K562 (cell line): ENCODE results near the gene HMBS. TPM values are rescaled to one million over a fixed set of nuclear protein-coding genes. Genes with fewer than 3 reads are reported as not detected.

ENCODE experiments used
- ATAC-seq: fragments of 200-7000 bp; cut with Tn5 transposase; 3 replicates; pipeline ENCODE4 v1.9.1; 2020; ENCODE audit warnings: moderate library complexity
- BruUV-seq: library from RNA; stranded (reverse); fragments of 400-500 nt; replicated peaks from 2 replicates; lab custom pipeline; 2021; lab: Mats Ljungman, UMichigan
- CTCF ChIA-PET: fragments of 300-600 bp; formaldehyde crosslinking; extraction: SDS; loops from one replicate; lab custom pipeline; 2021; ENCODE audit warnings: low intra/inter-chr PET ratio; lab: Yijun Ruan, JAX
- POLR2A ChIA-PET: fragments of 300-600, 350-650 bp; sonication (Branson Sonifier 250); formaldehyde crosslinking; extraction: SDS; loops from one replicate; lab custom pipeline; 2021; ENCODE audit warnings: antibody characterized with exemption, inconsistent platforms; lab: Yijun Ruan, JAX
- DNase-seq, 4 experiments: peaks; one replicate each; pipeline versions ENCODE4 v3.0.0 to v3.0.0-alpha.2; 2011 to 2018; ENCODE audit warnings: low spot score in 3 of 4, mixed read lengths in 3 of 4; ENCODE audit errors: extremely low read depth in 1 of 4
- FAIRE-seq: peaks from 2 replicates; lab custom pipeline; 2011; peaks lifted over from hg19 to GRCh38; lab: Jason Lieb, UNC
- H2AFZ ChIP-seq: 2 replicates; pipeline ENCODE4 v1.6.0; 2011; ENCODE audit warnings: low read depth, low read length, control low read depth, inconsistent platforms
- H3K27ac ChIP-seq: fragments of 200-600 bp; 3 replicates; pipeline ENCODE4 v1.8.0; 2011; ENCODE audit warnings: low read depth, mild to moderate bottlenecking, control low read depth, inconsistent platforms, low read length, moderate library complexity, mixed read lengths; ENCODE audit errors: extremely low read depth
- H3K27me3 ChIP-seq, 2 experiments: fragments of 300-600 bp in 1 of 2; 2 replicates in 1 of 2; 3 replicates in 1 of 2; pipeline versions ENCODE4 v1.6.0 to v1.8.0; 2011; ENCODE audit warnings: inconsistent platforms in 2 of 2, low read length in 2 of 2, mild to moderate bottlenecking in 1 of 2, mixed read lengths in 1 of 2, moderate library complexity in 1 of 2; ENCODE audit not compliant: control insufficient read depth in 2 of 2, insufficient read depth in 2 of 2
- H3K36me3 ChIP-seq: fragments of 300-600 bp; 3 replicates; pipeline ENCODE4 v1.8.0; 2011; ENCODE audit warnings: mild to moderate bottlenecking, low read length, inconsistent platforms; ENCODE audit not compliant: control insufficient read depth, insufficient read depth
- H3K4me1 ChIP-seq, 2 experiments: fragments of 200-600 bp in 1 of 2; replicated peaks in 1 of 2; 2 replicates in 1 of 2; 3 replicates in 1 of 2; pipeline versions ENCODE4 v1.5.1 to v1.8.0; 2011; ENCODE audit warnings: inconsistent platforms in 2 of 2, low read length in 2 of 2, mild to moderate bottlenecking in 1 of 2, mixed read lengths in 1 of 2, moderate library complexity in 1 of 2; ENCODE audit not compliant: control insufficient read depth in 2 of 2, insufficient read depth in 2 of 2
- H3K4me2 ChIP-seq: 2 replicates; pipeline ENCODE4 v1.6.1; 2011; ENCODE audit warnings: low read length, control low read depth, inconsistent platforms, mixed read lengths; ENCODE audit not compliant: insufficient read depth
- H3K4me3 ChIP-seq: fragments of 200-600 bp; sonication (generic), shearing (Covaris generic); 2 replicates; pipeline ENCODE4 v1.5.1; 2016; ENCODE audit warnings: control low read depth, inconsistent platforms
- H3K79me2 ChIP-seq: fragments of 200-600 bp; 3 replicates; pipeline ENCODE4 v1.8.0; 2011; ENCODE audit warnings: low read length, inconsistent platforms; ENCODE audit not compliant: control insufficient read depth, insufficient read depth
- H3K9ac ChIP-seq, 2 experiments: 2 replicates each; pipeline versions ENCODE4 v1.6.0 to v1.6.1; 2011; ENCODE audit warnings: low read depth in 2 of 2, low read length in 2 of 2, control low read depth in 1 of 2, inconsistent platforms in 1 of 2, mild to moderate bottlenecking in 1 of 2, mixed read lengths in 1 of 2; ENCODE audit not compliant: insufficient read depth in 1 of 2
- H3K9me1 ChIP-seq: one replicate; pipeline ENCODE4 v1.6.0; 2011; ENCODE audit warnings: inconsistent platforms, mild to moderate bottlenecking, low read length, moderate library complexity; ENCODE audit not compliant: control insufficient read depth, insufficient read depth
- H3K9me3 ChIP-seq: replicated peaks from 2 replicates; pipeline ENCODE4 v1.5.1; 2011; ENCODE audit warnings: low read depth, low read length, inconsistent platforms; ENCODE audit not compliant: control insufficient read depth, insufficient read depth
- H4K20me1 ChIP-seq: replicated peaks from 2 replicates; pipeline ENCODE4 v1.6.1; 2011; ENCODE audit warnings: low read length, inconsistent platforms, mixed read lengths; ENCODE audit not compliant: control insufficient read depth, insufficient read depth
- ATF7 ChIP-seq: fragments of 450-650 bp; IDR thresholded peaks from 2 replicates; pipeline ENCODE4 v1.7.1; 2014; ENCODE audit warnings: mild to moderate bottlenecking, moderate library complexity
- CREB3L1 ChIP-seq: fragments of 450-650 bp; IDR thresholded peaks from 2 replicates; pipeline ENCODE4 v1.6.1; 2014; ENCODE audit warnings: low read depth, mild to moderate bottlenecking, moderate library complexity, borderline replicate concordance
- E2F6 ChIP-seq, 2 experiments: IDR thresholded peaks; 2 replicates each; pipeline ENCODE4 v1.6.1; 2011; ENCODE audit warnings: borderline replicate concordance in 1 of 2, control low read depth in 1 of 2, low read depth in 1 of 2, low read length in 1 of 2, mild to moderate bottlenecking in 1 of 2, mixed read lengths in 1 of 2, moderate library complexity in 1 of 2; ENCODE audit not compliant: insufficient read depth in 1 of 2, insufficient read length in 1 of 2, poor library complexity in 1 of 2, severe bottlenecking in 1 of 2; ENCODE audit errors: extremely low read depth in 1 of 2
- HMGXB4 ChIP-seq: sonication (generic); formaldehyde crosslinking; IDR thresholded peaks from 2 replicates; pipeline ENCODE4 v1.8.1; 2023; ENCODE audit warnings: mild to moderate bottlenecking, missing genetic modification reagents
- IRF1 ChIP-seq: sonication (generic); formaldehyde crosslinking; IDR thresholded peaks from 2 replicates; pipeline ENCODE4 v1.8.0; 2022; ENCODE audit warnings: missing genetic modification reagents, mild to moderate bottlenecking, borderline replicate concordance
- KLF6 ChIP-seq: fragments of 250-450 bp; sonication (Bioruptor Pico); IDR thresholded peaks from 2 replicates; pipeline ENCODE4 v1.4.0; 2020; ENCODE audit warnings: mild to moderate bottlenecking, moderate library complexity, borderline replicate concordance
- WGBS: fragments of 100-300 bp; shearing (Covaris generic); methylation state at CpG from one replicate; pipeline ENCODE4 v1.1.6; 2016; ENCODE audit warnings: low coverage, mixed read lengths; ENCODE audit not compliant: insufficient coverage; ENCODE audit errors: missing lambda C conversion rate; 5-methylcytosine and 5-hydroxymethylcytosine counted together
- in situ Hi-C: fragments of 300-500 bp; cut with MboI; formaldehyde crosslinking; loops from 4 replicates; pipeline ENCODE4 v1.15.0; 2018; ENCODE audit warnings: inconsistent platforms, mixed read lengths
- intact Hi-C: fragments of 100-400 bp; cut with micrococcal nuclease; formaldehyde crosslinking; loops from 2 replicates; pipeline ENCODE4 v1.14.2; 2022
- polyA plus RNA-seq, 8 experiments: library from polyadenylated mRNA; depleted of rRNA in 4 of 8; stranded (reverse) in 5 of 8; unstranded in 3 of 8; fragments of >200 nt; fragmentation: Nextera tagmentation in 2 of 8; fragmentation: Illumina TruSeq in 1 of 8; extraction: Ambion mirVana in 2 of 8; extraction: Trizol in 1 of 8; gene quantifications; 2 replicates each; pipeline versions ENCODE4 v1.2.1 to v1.2.3, GENCODE V29; 2011 to 2014; ENCODE audit warnings: inconsistent platforms in 1 of 8, missing spikeins in 1 of 8
- total RNA-seq, 7 experiments: library from RNA; depleted of rRNA in 6 of 7; stranded (reverse); fragments of >200 nt in 6 of 7; fragmentation: Illumina TruSeq in 2 of 7; extraction: Trizol in 2 of 7; gene quantifications; 2 replicates each; pipeline versions ENCODE4 v1.2.1 to v1.2.3, GENCODE V29; 2011 to 2021; ENCODE audit warnings: low replicate concordance in 1 of 7
- TF ChIP-seq, protein P1 (sequence below): fragments of 450-650 bp; formaldehyde crosslinking; IDR thresholded peaks from 2 replicates; pipeline ENCODE4 v1.4.0; 2020; ENCODE audit warnings: mild to moderate bottlenecking, moderate library complexity
- TF ChIP-seq, protein P2 (sequence below): fragments of 250-450 bp; sonication (Bioruptor Pico); IDR thresholded peaks from 2 replicates; pipeline ENCODE4 v1.9.0; 2021; ENCODE audit warnings: mild to moderate bottlenecking, inconsistent platforms

Gene HMBS
- total and polyA plus RNA-seq, 9 of the 15 experiments (the other 6 are each of a cell fraction or from before 2014, with no cell fraction given): 56.9 to 385 (median 286) TPM

GRCh38 chr11:119095066-119095880 is 10.6 kb downstream of the HMBS start:
- Histone ChIP-seq H2AFZ (peak overlapping the region; percentile 35), H3K4me2 (peak overlapping the region; percentile 98), H3K9me1 (no peaks in the 10 kb centered on the region), H3K9me3 (no peaks in the 10 kb centered on the region), H3K27ac (peak overlapping the region; percentile 95), H4K20me1 (peaks cover 25% of the 10 kb centered on the region), H3K36me3 (peaks cover 78% of the 10 kb centered on the region), H3K4me3 (peak overlapping the region; percentile 94), H3K9ac (peak overlapping the region; percentile 94 to 99), H3K79me2 (peaks cover 59% of the 10 kb centered on the region), H3K4me1 (peaks cover 24 to 28% of the 10 kb centered on the region in 2 experiments; a peak in 4 of 5 replicates), H3K27me3 (no peaks in the 10 kb centered on the region; a peak in 1 of 5 replicates)
- no TSS peak for BruUV-seq
- in situ Hi-C loops: no loop called here
- CTCF ChIA-PET: interaction anchor here (0.6 to 1.3 kb wide), 3 partner anchors 17 to 184 kb away, joined by 3 to 6 read pairs (median 5); no protein-coding TSS in a partner anchor
- 2% methylated on average over 73 of the region's 79 CpGs for WGBS
- intact Hi-C loops: loop anchor here (1.0 to 2.0 kb wide), 3 partner anchors 28 to 166 kb away; partner anchors contain the start of genes HYOU1 and VPS11
- FAIRE-seq (peak; percentile 97), ATAC-seq (peak; percentile 81), DNase-seq (peak; percentile 96 to 99 (median 98))
- POLR2A ChIA-PET: interaction anchor here (0.5 to 5.5 kb wide), 57 partner anchors 7 to 704 kb away, joined by 3 to 75 read pairs (median 3); partner anchors contain the start of genes ABCG4, C2CD2L, CBL and HINFP
- TF ChIP-seq HMGXB4 (CRISPR knock-in tag) (0 out of 2 replicates have a peak, but pooled peaks have one; percentile 54), CREB3L1 (peak; percentile 69; the same call in 1 of the 2 replicates), KLF6 (CRISPR knock-in tag) (no peak), IRF1 (CRISPR knock-in tag) (no peak; the same call in 1 of the 2 replicates), E2F6 (IDR thresholded peaks at IDR 0.05; ENCODE audit: borderline replicate concordance in 1 of 2, extremely low read depth in 1 of 2, insufficient read depth in 1 of 2, insufficient read length in 1 of 2, low read depth in 1 of 2, low read length in 1 of 2, poor library complexity in 1 of 2, severe bottlenecking in 1 of 2) (peak; percentile 72 to 83), ATF7 (peak; percentile 86)
- TF ChIP-seq, protein P1, sequence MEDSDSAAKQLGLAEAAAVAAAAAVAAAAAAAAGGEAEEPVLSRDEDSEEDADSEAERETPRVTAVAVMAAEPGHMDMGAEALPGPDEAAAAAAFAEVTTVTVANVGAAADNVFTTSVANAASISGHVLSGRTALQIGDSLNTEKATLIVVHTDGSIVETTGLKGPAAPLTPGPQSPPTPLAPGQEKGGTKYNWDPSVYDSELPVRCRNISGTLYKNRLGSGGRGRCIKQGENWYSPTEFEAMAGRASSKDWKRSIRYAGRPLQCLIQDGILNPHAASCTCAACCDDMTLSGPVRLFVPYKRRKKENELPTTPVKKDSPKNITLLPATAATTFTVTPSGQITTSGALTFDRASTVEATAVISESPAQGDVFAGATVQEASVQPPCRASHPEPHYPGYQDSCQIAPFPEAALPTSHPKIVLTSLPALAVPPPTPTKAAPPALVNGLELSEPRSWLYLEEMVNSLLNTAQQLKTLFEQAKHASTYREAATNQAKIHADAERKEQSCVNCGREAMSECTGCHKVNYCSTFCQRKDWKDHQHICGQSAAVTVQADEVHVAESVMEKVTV (CRISPR knock-in tag): 0 out of 2 replicates have a peak, but pooled peaks have one; percentile 30
- TF ChIP-seq, protein P2, sequence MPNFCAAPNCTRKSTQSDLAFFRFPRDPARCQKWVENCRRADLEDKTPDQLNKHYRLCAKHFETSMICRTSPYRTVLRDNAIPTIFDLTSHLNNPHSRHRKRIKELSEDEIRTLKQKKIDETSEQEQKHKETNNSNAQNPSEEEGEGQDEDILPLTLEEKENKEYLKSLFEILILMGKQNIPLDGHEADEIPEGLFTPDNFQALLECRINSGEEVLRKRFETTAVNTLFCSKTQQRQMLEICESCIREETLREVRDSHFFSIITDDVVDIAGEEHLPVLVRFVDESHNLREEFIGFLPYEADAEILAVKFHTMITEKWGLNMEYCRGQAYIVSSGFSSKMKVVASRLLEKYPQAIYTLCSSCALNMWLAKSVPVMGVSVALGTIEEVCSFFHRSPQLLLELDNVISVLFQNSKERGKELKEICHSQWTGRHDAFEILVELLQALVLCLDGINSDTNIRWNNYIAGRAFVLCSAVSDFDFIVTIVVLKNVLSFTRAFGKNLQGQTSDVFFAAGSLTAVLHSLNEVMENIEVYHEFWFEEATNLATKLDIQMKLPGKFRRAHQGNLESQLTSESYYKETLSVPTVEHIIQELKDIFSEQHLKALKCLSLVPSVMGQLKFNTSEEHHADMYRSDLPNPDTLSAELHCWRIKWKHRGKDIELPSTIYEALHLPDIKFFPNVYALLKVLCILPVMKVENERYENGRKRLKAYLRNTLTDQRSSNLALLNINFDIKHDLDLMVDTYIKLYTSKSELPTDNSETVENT (CRISPR knock-in tag): peak; percentile 95
